Trophoblast cell (in vitro differentiated cells and primary cell): Measurements from ENCODE around the gene EXD3.

ENCODE experiments used
- DNase-seq, 2 donors: peaks; one replicate each; pipeline ENCODE4 v3.0.0-alpha.2; 2016
- H2AFZ ChIP-seq: 2 replicates; pipeline ENCODE4 v1.6.1; 2013; ENCODE audit warnings: low read length, moderate library complexity, mild to moderate bottlenecking; ENCODE audit not compliant: insufficient read depth, poor library complexity
- H2AK5ac ChIP-seq: 2 replicates; pipeline ENCODE4 v1.6.1; 2013; ENCODE audit warnings: mild to moderate bottlenecking, low read length
- H2BK120ac ChIP-seq: 2 replicates; pipeline ENCODE4 v1.6.1; 2013; ENCODE audit warnings: low read length, mild to moderate bottlenecking, moderate library complexity; ENCODE audit not compliant: insufficient read depth, poor library complexity
- H2BK12ac ChIP-seq: 2 replicates; pipeline ENCODE4 v1.6.1; 2013; ENCODE audit warnings: mild to moderate bottlenecking, low read length, moderate library complexity
- H2BK5ac ChIP-seq: 2 replicates; pipeline ENCODE4 v1.6.1; 2013; ENCODE audit warnings: low read length, low read depth, moderate library complexity, mild to moderate bottlenecking; ENCODE audit not compliant: poor library complexity
- H3K14ac ChIP-seq: 2 replicates; pipeline ENCODE4 v1.6.1; 2013; ENCODE audit warnings: mild to moderate bottlenecking, low read length
- H3K18ac ChIP-seq: 2 replicates; pipeline ENCODE4 v1.6.1; 2013; ENCODE audit warnings: mild to moderate bottlenecking, low read length
- H3K23ac ChIP-seq: 2 replicates; pipeline ENCODE4 v1.6.1; 2013; ENCODE audit warnings: low read length
- H3K27ac ChIP-seq: 2 replicates; pipeline ENCODE4 v1.5.1; 2013; ENCODE audit warnings: low read depth, mild to moderate bottlenecking, inconsistent platforms, low read length, moderate library complexity
- H3K27me3 ChIP-seq: 2 replicates; pipeline ENCODE4 v1.6.1; 2013; ENCODE audit warnings: inconsistent platforms, mild to moderate bottlenecking, low read length, moderate library complexity; ENCODE audit not compliant: insufficient read depth
- H3K36me3 ChIP-seq, 2 experiments: 1 replicate in 1 of 2; 2 replicates in 1 of 2; pipeline ENCODE4 v1.6.1; 2013; ENCODE audit warnings: low read length in 2 of 2, mild to moderate bottlenecking in 2 of 2, moderate library complexity in 1 of 2; ENCODE audit not compliant: insufficient read depth in 2 of 2, control insufficient read depth in 1 of 2
- H3K4ac ChIP-seq: 2 replicates; pipeline ENCODE4 v1.6.1; 2013; ENCODE audit warnings: low read depth, mild to moderate bottlenecking, low read length, moderate library complexity
- H3K4me1 ChIP-seq, 2 experiments: 1 replicate in 1 of 2; 2 replicates in 1 of 2; pipeline ENCODE4 v1.6.1; 2013; ENCODE audit warnings: low read length in 2 of 2, mild to moderate bottlenecking in 2 of 2, moderate library complexity in 1 of 2; ENCODE audit not compliant: insufficient read depth in 2 of 2, control insufficient read depth in 1 of 2
- H3K4me2 ChIP-seq: 2 replicates; pipeline ENCODE4 v1.6.1; 2013; ENCODE audit warnings: inconsistent platforms, mild to moderate bottlenecking, low read length, moderate library complexity
- H3K4me3 ChIP-seq: 2 replicates; pipeline ENCODE4 v1.5.1; 2013; ENCODE audit warnings: mild to moderate bottlenecking, low read depth, low read length, inconsistent platforms
- H3K79me1 ChIP-seq: one replicate; pipeline ENCODE4 v1.6.1; 2013; ENCODE audit warnings: low read length
- H3K79me2 ChIP-seq: 2 replicates; pipeline ENCODE4 v1.6.1; 2013; ENCODE audit warnings: low read length, mild to moderate bottlenecking; ENCODE audit not compliant: control insufficient read depth, insufficient read depth, poor library complexity
- H3K9ac ChIP-seq: 2 replicates; pipeline ENCODE4 v1.6.1; 2013; ENCODE audit warnings: mild to moderate bottlenecking, low read length
- H3K9me3 ChIP-seq: 2 replicates; pipeline ENCODE4 v1.6.1; 2013; ENCODE audit warnings: low read depth, mild to moderate bottlenecking, control low read depth, inconsistent platforms, low read length; ENCODE audit not compliant: insufficient read depth
- H4K12ac ChIP-seq: 2 replicates; pipeline ENCODE4 v1.6.1; 2013; ENCODE audit warnings: low read depth, mild to moderate bottlenecking, low read length, moderate library complexity
- H4K8ac ChIP-seq: 2 replicates; pipeline ENCODE4 v1.6.1; 2013; ENCODE audit warnings: low read depth, mild to moderate bottlenecking, low read length, moderate library complexity
- H4K91ac ChIP-seq: one replicate; pipeline ENCODE4 v1.6.1; 2013; ENCODE audit warnings: low read depth, mild to moderate bottlenecking, low read length, moderate library complexity
- WGBS: extraction: QIAGEN DNeasy Blood & Tissue Kit; methylation state at CpG from one replicate; pipeline ENCODE4 v1.1.7; 2013; ENCODE audit warnings: missing lambda C conversion rate; ENCODE audit not compliant: insufficient read length, insufficient coverage; ENCODE audit errors: extremely low coverage; 5-methylcytosine and 5-hydroxymethylcytosine counted together

EXD3 gene

GRCh38 chr9:137298401-137299202 lies 124.4 kb downstream of the EXD3 start:
- Histone ChIP-seq H3K18ac (no peak overlapping the region), H2BK12ac (no peak overlapping the region), H3K4me3 (no peak overlapping the region), H3K27ac (no peak overlapping the region), H2BK5ac (no peak overlapping the region), H3K4me2 (no peak overlapping the region), H3K9ac (no peak overlapping the region), H3K79me2 (no peaks in the 10 kb centered on the region), H3K79me1 (peaks cover 2% of the 10 kb centered on the region), H4K12ac (no peak overlapping the region), H4K8ac (no peak overlapping the region), H3K14ac (no peak overlapping the region), H3K36me3 (no peaks in the 10 kb centered on the region), H4K91ac (no peak overlapping the region), H3K23ac (no peak overlapping the region), H3K9me3 (peaks cover 8% of the 10 kb centered on the region), H3K4me1 (peaks cover 12 to 28% of the 10 kb centered on the region in 2 experiments), H2AK5ac (no peak overlapping the region), H3K27me3 (peaks cover 12% of the 10 kb centered on the region), H2AFZ (no peak overlapping the region), H2BK120ac (no peak overlapping the region), H3K4ac (no peak overlapping the region)
- DNase-seq, result no peak
- WGBS, result no CpG with 5 or more reads among the region's 24 CpGs

DNA sequence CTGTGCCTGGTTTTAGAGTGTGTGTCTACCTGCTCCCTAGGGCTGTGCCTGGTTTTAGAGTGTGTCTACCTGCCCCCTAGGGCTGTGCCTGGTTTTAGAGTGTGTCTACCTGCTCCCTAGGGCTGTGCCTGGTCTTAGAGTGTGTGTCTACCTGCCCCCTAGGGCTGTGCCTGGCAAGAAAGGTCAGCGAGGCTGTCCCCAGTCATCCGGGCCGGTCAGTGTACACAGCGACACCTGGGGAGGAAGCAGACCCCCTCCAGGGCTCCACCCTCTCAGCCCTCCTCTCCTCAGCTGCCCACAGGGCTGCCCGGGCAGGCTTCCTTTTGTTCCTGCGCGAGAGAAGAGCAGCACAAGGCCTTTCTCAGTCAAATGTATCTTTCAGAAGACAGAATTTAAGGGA lies 125.0 kb downstream of the EXD3 start:
- no peaks in the 10 kb centered on the region for H3K79me2 ChIP-seq
- no CpG with 5 or more reads among the region's 7 CpGs for WGBS
- no peak overlapping the region for H3K14ac ChIP-seq
- peaks cover 12% of the 10 kb centered on the region for H3K27me3 ChIP-seq
- peaks cover 2% of the 10 kb centered on the region for H3K79me1 ChIP-seq
- H4K12ac ChIP-seq, result no peak overlapping the region
- H2AK5ac ChIP-seq, result no peak overlapping the region
- H3K4ac ChIP-seq, result no peak overlapping the region
- no peak overlapping the region for H3K27ac ChIP-seq
- H3K4me2 ChIP-seq, result no peak overlapping the region
- H2BK12ac ChIP-seq, result no peak overlapping the region
- H2BK5ac ChIP-seq, result no peak overlapping the region
- H4K91ac ChIP-seq, result no peak overlapping the region
- H3K4me1 ChIP-seq, result peaks cover 12 to 28% of the 10 kb centered on the region in 2 experiments
- no peak overlapping the region for H3K18ac ChIP-seq
- DNase-seq, result no peak
- H3K4me3 ChIP-seq, result no peak overlapping the region
- H4K8ac ChIP-seq, result no peak overlapping the region
- H3K36me3 ChIP-seq, result no peaks in the 10 kb centered on the region
- H3K9me3 ChIP-seq, result peaks cover 8% of the 10 kb centered on the region
- no peak overlapping the region for H3K9ac ChIP-seq
- no peak overlapping the region for H2AFZ ChIP-seq
- no peak overlapping the region for H2BK120ac ChIP-seq
- no peak overlapping the region for H3K23ac ChIP-seq

- Histone ChIP-seq H3K9ac (no peak overlapping the region), H3K27ac (no peak overlapping the region), H4K91ac (no peak overlapping the region), H3K79me1 (no peaks in the 10 kb centered on the region), H3K4me3 (no peak overlapping the region), H4K12ac (no peak overlapping the region), H2BK5ac (no peak overlapping the region), H3K4ac (no peak overlapping the region), H3K27me3 (peaks cover 7% of the 10 kb centered on the region), H3K79me2 (no peaks in the 10 kb centered on the region), H3K4me1 (peaks cover 8 to 24% of the 10 kb centered on the region in 2 experiments), H3K23ac (no peak overlapping the region), H2AFZ (no peak overlapping the region), H3K4me2 (no peak overlapping the region), H2BK12ac (no peak overlapping the region), H3K36me3 (no peaks in the 10 kb centered on the region), H2AK5ac (no peak overlapping the region), H2BK120ac (no peak overlapping the region), H3K18ac (no peak overlapping the region), H3K9me3 (peaks cover 8% of the 10 kb centered on the region), H3K14ac (no peak overlapping the region), H4K8ac (no peak overlapping the region)
- DNase-seq, result no peak
- WGBS, result no CpG with 5 or more reads among the region's 24 CpGs
Measured at GRCh38 chr9:137296670-137297664, 126.0 kb downstream of the EXD3 start.

DNA sequence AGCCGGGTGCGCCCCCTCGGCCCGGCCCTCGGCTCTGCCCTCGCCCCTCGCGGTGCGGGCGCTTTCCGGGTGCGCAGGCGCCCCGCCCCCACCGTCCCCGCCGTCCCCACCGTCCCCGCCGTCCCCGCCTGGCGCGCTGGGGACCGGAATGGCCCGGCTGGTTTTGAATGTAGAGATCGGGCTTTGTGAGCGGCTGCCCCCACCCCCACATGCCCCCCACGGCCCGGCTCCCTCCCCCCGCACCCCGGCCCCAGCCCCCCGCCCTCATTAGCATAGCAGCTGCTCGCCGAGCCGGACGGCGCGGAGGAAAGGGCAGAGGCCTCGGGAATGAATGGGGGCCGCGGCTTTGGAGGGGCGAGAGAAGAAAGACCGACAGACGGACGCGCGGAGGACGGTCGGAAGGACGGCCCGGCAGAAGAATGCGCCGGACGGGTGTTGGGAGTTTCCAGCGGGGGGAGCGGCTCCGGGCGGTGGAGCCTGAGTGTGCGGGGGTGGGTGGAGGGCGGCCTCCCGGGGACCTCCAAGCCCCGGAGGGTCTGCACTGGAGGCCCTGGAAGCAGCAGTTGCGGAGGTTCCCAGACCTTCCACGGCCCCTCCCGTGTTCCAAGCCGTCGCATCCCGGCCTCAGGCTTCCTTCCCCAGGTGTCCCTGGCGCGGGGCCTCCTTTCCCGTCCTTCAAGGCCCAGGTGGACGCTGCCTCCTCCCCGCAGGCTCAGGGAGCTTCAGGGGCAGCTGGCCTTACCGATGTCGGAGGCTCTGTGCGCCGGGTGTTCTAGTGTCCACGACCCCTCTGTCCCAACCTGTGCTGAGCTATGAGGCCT lies 126.9 kb downstream of the EXD3 start:
- peaks cover 3 to 18% of the 10 kb centered on the region in 2 experiments for H3K4me1 ChIP-seq
- no peak overlapping the region for H3K18ac ChIP-seq
- no peak for DNase-seq
- H3K9ac ChIP-seq, result no peak overlapping the region
- H3K23ac ChIP-seq, result no peak overlapping the region
- no peak overlapping the region for H4K8ac ChIP-seq
- no peak overlapping the region for H4K91ac ChIP-seq
- no CpG with 5 or more reads among the region's 78 CpGs for whole genome bisulfite sequencing
- no peak overlapping the region for H2AK5ac ChIP-seq
- H3K4me3 ChIP-seq, result peak overlapping the region; percentile 14
- no peak overlapping the region for H2BK120ac ChIP-seq
- H3K9me3 ChIP-seq, result peaks cover 8% of the 10 kb centered on the region
- no peak overlapping the region for H2BK12ac ChIP-seq
- no peaks in the 10 kb centered on the region for H3K79me1 ChIP-seq
- no peak overlapping the region for H2BK5ac ChIP-seq
- H3K14ac ChIP-seq, result no peak overlapping the region
- peak overlapping the region; percentile 62 for H3K4me2 ChIP-seq
- no peaks in the 10 kb centered on the region for H3K79me2 ChIP-seq
- H2AFZ ChIP-seq, result no peak overlapping the region
- no peaks in the 10 kb centered on the region for H3K36me3 ChIP-seq
- no peak overlapping the region for H3K27ac ChIP-seq
- H3K27me3 ChIP-seq, result peaks cover 7% of the 10 kb centered on the region
- H4K12ac ChIP-seq, result no peak overlapping the region
- no peak overlapping the region for H3K4ac ChIP-seq
